HEK293T (cell line): Measurements from ENCODE around the gene GABRG3.

Experiments
- CTCF ChIA-PET: fragments of 350-600 bp; formaldehyde crosslinking; extraction: SDS; loops from one replicate; lab custom pipeline; 2021; ENCODE audit warnings: antibody characterized with exemption, inconsistent platforms; lab: Yijun Ruan, JAX
- POLR2A ChIA-PET: fragments of 350-600 bp; formaldehyde crosslinking; extraction: SDS; loops from one replicate; lab custom pipeline; 2020; ENCODE audit warnings: antibody characterized with exemption, inconsistent platforms; lab: Yijun Ruan, JAX
- DNase-seq: peaks from one replicate; pipeline ENCODE4 v3.0.0; 2012; ENCODE audit warnings: mixed read lengths; ENCODE audit errors: extremely low spot score
- ARNT ChIP-seq: fragments of 450-650 bp; IDR thresholded peaks from 2 replicates; pipeline ENCODE4 v1.6.1; 2017; ENCODE audit warnings: mild to moderate bottlenecking
- BHLHE40 ChIP-seq: fragments of 450-650 bp; IDR thresholded peaks from 2 replicates; pipeline ENCODE4 v1.6.1; 2016; ENCODE audit warnings: mild to moderate bottlenecking, moderate library complexity, borderline replicate concordance
- CTBP1 ChIP-seq: fragments of 450-650 bp; IDR thresholded peaks from 2 replicates; pipeline ENCODE4 v1.6.1; 2016; ENCODE audit warnings: borderline replicate concordance
- ELF4 ChIP-seq: fragments of 450-650 bp; IDR thresholded peaks from 2 replicates; pipeline ENCODE4 v1.6.1; 2017; ENCODE audit warnings: antibody characterized with exemption
- FOXA1 ChIP-seq: fragments of 450-650 bp; IDR thresholded peaks from 2 replicates; pipeline ENCODE4 v1.6.1; 2016; ENCODE audit warnings: mild to moderate bottlenecking
- FOXK2 ChIP-seq: fragments of 450-650 bp; IDR thresholded peaks from 2 replicates; pipeline ENCODE4 v1.6.1; 2016; ENCODE audit warnings: mild to moderate bottlenecking
- FOXM1 ChIP-seq: fragments of 450-650 bp; IDR thresholded peaks from 2 replicates; pipeline ENCODE4 v1.6.1; 2017; ENCODE audit warnings: mild to moderate bottlenecking, borderline replicate concordance
- HDGF ChIP-seq: fragments of 450-650 bp; IDR thresholded peaks from 2 replicates; pipeline ENCODE4 v1.6.1; 2017; ENCODE audit warnings: antibody characterized with exemption, borderline replicate concordance
- L3MBTL2 ChIP-seq: fragments of 450-650 bp; conservative IDR thresholded peaks from 2 replicates; pipeline ENCODE4 v1.6.1; 2016; ENCODE audit warnings: mild to moderate bottlenecking
- LEF1 ChIP-seq: fragments of 450-650 bp; IDR thresholded peaks from 2 replicates; pipeline ENCODE4 v1.6.1; 2017; ENCODE audit warnings: mild to moderate bottlenecking, borderline replicate concordance
- NFRKB ChIP-seq: fragments of 450-650 bp; IDR thresholded peaks from 2 replicates; pipeline ENCODE4 v1.6.1; 2016; ENCODE audit warnings: mild to moderate bottlenecking, moderate library complexity
- SP1 ChIP-seq: fragments of 450-650 bp; IDR thresholded peaks from 2 replicates; pipeline ENCODE4 v1.6.1; 2017
- SUZ12 ChIP-seq: fragments of 450-650 bp; IDR thresholded peaks from 2 replicates; pipeline ENCODE4 v1.6.1; 2016; ENCODE audit warnings: mild to moderate bottlenecking
- TARDBP ChIP-seq: fragments of 450-650 bp; IDR thresholded peaks from 2 replicates; pipeline ENCODE4 v1.6.1; 2016
- ZNF384 ChIP-seq: fragments of 450-650 bp; IDR thresholded peaks from 2 replicates; pipeline ENCODE4 v1.6.1; 2016
- TF ChIP-seq, protein P1 (sequence below): fragments of 450-650 bp; IDR thresholded peaks from 2 replicates; pipeline ENCODE4 v1.6.1; 2016

The GABRG3 gene

GRCh38 chr15:27238209-27238608, 267.2 kb downstream of the GABRG3 start:
- peak; percentile 6 for DNase-seq
- TF ChIP-seq BHLHE40 (no peak), NFRKB (no peak), FOXM1 (no peak), ELF4 (no peak), ZNF384 (no peak), FOXK2 (no peak), SUZ12 (no peak), HDGF (no peak), L3MBTL2 (no peak), TARDBP (no peak), CTBP1 (no peak)
- TF ChIP-seq, protein P1, sequence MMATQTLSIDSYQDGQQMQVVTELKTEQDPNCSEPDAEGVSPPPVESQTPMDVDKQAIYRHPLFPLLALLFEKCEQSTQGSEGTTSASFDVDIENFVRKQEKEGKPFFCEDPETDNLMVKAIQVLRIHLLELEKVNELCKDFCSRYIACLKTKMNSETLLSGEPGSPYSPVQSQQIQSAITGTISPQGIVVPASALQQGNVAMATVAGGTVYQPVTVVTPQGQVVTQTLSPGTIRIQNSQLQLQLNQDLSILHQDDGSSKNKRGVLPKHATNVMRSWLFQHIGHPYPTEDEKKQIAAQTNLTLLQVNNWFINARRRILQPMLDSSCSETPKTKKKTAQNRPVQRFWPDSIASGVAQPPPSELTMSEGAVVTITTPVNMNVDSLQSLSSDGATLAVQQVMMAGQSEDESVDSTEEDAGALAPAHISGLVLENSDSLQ, result no peak
- POLR2A ChIA-PET, result no interaction called here
- CTCF ChIA-PET, result no interaction called here

DNA sequence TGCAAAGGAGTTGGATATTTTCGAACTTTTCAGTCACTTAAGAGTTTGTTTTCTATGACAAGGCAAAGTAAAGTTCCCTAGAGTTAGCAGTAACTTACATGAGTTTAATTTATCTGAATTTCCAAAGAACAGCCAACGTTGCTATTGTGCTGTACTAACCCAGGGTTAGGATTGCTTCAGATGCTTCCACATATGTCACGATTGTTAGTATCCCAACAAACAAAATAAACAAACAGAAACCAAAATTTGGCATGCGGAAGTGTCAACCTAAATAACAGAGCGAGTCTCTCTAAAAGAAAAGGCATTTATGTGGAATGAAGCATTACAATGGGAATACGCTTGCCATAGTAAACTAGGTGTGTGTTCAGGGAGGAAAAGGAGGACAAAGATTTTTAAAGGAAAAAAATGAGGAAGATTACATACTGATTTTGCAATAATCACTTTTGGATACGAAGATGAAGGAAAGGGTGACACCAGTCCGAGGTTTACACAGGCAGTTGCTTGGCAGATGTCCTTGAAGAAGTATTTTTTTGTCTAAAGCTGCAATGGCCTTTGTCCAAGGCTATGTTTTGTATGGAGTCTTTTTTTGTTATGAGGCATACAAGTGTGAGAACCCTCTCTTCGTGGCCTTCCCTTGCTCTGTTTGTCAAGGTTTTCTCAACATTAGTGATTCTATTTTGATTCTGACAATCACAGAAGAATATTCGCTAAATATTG, 267.9 kb downstream of the GABRG3 start:
- no peak for DNase-seq
- TF ChIP-seq SP1, result no peak
- no peak for TF ChIP-seq CTBP1
- no peak for TF ChIP-seq TARDBP
- TF ChIP-seq ZNF384, result no peak
- TF ChIP-seq ARNT, result no peak
- TF ChIP-seq NFRKB, result no peak
- ChIA-PET POLR2A (no interaction called here), CTCF (interaction anchor here (1.0 kb wide), 1 partner anchor 120 kb away, joined by 4 read pairs; no protein-coding TSS in a partner anchor)

GRCh38 chr15:27241943-27242342, 271.0 kb downstream of the GABRG3 start:
- POLR2A ChIA-PET, result no interaction called here
- no peak for DNase-seq
- CTCF ChIA-PET, result no interaction called here
- no peak for TF ChIP-seq NFRKB
- no peak for TF ChIP-seq ZNF384

GRCh38 chr15:27244047-27244446, 273.1 kb downstream of the GABRG3 start:
- ChIA-PET POLR2A (no interaction called here), CTCF (no interaction called here)
- no peak for TF ChIP-seq FOXA1
- no peak for TF ChIP-seq HDGF
- TF ChIP-seq ZNF384, result no peak
- no peak for TF ChIP-seq L3MBTL2
- no peak for TF ChIP-seq FOXM1
- TF ChIP-seq CTBP1, result no peak
- TF ChIP-seq, protein P1, result no peak
- TF ChIP-seq SUZ12, result no peak
- no peak for TF ChIP-seq ARNT
- TF ChIP-seq FOXK2, result no peak
- no peak for TF ChIP-seq TARDBP
- no peak for TF ChIP-seq NFRKB
- no peak for TF ChIP-seq ELF4
- TF ChIP-seq SP1, result no peak
- TF ChIP-seq BHLHE40, result no peak
- no peak for TF ChIP-seq LEF1
- no peak for DNase-seq

GRCh38 chr15:27248251-27248650, 277.3 kb downstream of the GABRG3 start:
- POLR2A ChIA-PET, result no interaction called here

More at GRCh38 chr15:27248251-27248650, 277.3 kb downstream of the GABRG3 start:
- TF ChIP-seq FOXA1 (no peak), CTBP1 (no peak), FOXM1 (no peak), NFRKB (no peak), FOXK2 (no peak), SP1 (no peak), TARDBP (no peak), SUZ12 (no peak), LEF1 (no peak), L3MBTL2 (no peak), ZNF384 (no peak), BHLHE40 (no peak), HDGF (no peak)
- TF ChIP-seq, protein P1, result no peak
- CTCF ChIA-PET, result no interaction called here
- no peak for DNase-seq
